CD14-positive monocyte (primary cell): ENCODE results near the gene LLGL2. TPM values are rescaled to one million over a fixed set of nuclear protein-coding genes. Genes with fewer than 3 reads are reported as not detected.

Experiments
- DNase-seq, 3 donors: peaks; one replicate each; pipeline ENCODE4 v3.0.0-alpha.2; 2011 to 2022
- H2AFZ ChIP-seq: 2 replicates; pipeline ENCODE4 v1.6.0; 2012; ENCODE audit warnings: mild to moderate bottlenecking, low read depth, low read length, inconsistent platforms; ENCODE audit not compliant: insufficient read depth, poor library complexity, severe bottlenecking
- H3K27ac ChIP-seq, 2 donors: 1 replicate in 1 of 2; 2 replicates in 1 of 2; pipeline ENCODE4 v1.5.1; 2012 to 2013; ENCODE audit warnings: low read length in 2 of 2, control low read depth in 1 of 2, inconsistent platforms in 1 of 2, low read depth in 1 of 2, mild to moderate bottlenecking in 1 of 2
- H3K27me3 ChIP-seq, 2 donors: one replicate each; pipeline versions ENCODE4 v1.6.0 to v1.6.1; 2011 to 2013; ENCODE audit warnings: low read length in 2 of 2; ENCODE audit not compliant: control insufficient read depth in 2 of 2, insufficient read depth in 2 of 2
- H3K36me3 ChIP-seq, 2 donors: replicated peaks in 1 of 2; 1 replicate in 1 of 2; 2 replicates in 1 of 2; pipeline versions ENCODE4 v1.5.1 to v1.6.1; 2012 to 2013; ENCODE audit warnings: low read length in 2 of 2, control low read depth in 1 of 2, inconsistent platforms in 1 of 2, mild to moderate bottlenecking in 1 of 2; ENCODE audit not compliant: insufficient read depth in 2 of 2, control insufficient read depth in 1 of 2
- H3K4me1 ChIP-seq, 2 donors: 1 replicate in 1 of 2; 2 replicates in 1 of 2; pipeline versions ENCODE4 v1.5.1 to v1.6.1; 2012 to 2013; ENCODE audit warnings: low read length in 2 of 2, control low read depth in 1 of 2, inconsistent platforms in 1 of 2, mild to moderate bottlenecking in 1 of 2, moderate library complexity in 1 of 2; ENCODE audit not compliant: insufficient read depth in 2 of 2, control insufficient read depth in 1 of 2
- H3K4me2 ChIP-seq: replicated peaks from 2 replicates; pipeline ENCODE3; 2012; ENCODE audit warnings: low read length, moderate library complexity, mild to moderate bottlenecking; ENCODE audit not compliant: poor library complexity, severe bottlenecking; ENCODE audit errors: extremely low read depth
- H3K4me3 ChIP-seq, 3 experiments: fragments of 200-600 bp in 1 of 3; sonication (generic) in 1 of 3; replicated peaks in 1 of 3; 1 replicate in 2 of 3; 2 replicates in 1 of 3; pipeline ENCODE4 v1.5.1; 2011 to 2013; ENCODE audit warnings: low read length in 3 of 3, mild to moderate bottlenecking in 3 of 3, control low read depth in 2 of 3, low read depth in 2 of 3, inconsistent platforms in 1 of 3, moderate library complexity in 1 of 3
- H3K79me2 ChIP-seq: 2 replicates; pipeline ENCODE4 v1.6.0; 2012; ENCODE audit warnings: mild to moderate bottlenecking, control low read depth, inconsistent platforms, low read length, moderate library complexity; ENCODE audit not compliant: insufficient read depth
- H3K9ac ChIP-seq: 2 replicates; pipeline ENCODE4 v1.6.0; 2017; ENCODE audit warnings: low read length, mild to moderate bottlenecking; ENCODE audit not compliant: insufficient read depth, poor library complexity, severe bottlenecking
- H3K9me3 ChIP-seq, 2 donors: replicated peaks in 1 of 2; 1 replicate in 1 of 2; 2 replicates in 1 of 2; pipeline versions ENCODE4 v1.5.1 to v1.6.1; 2012 to 2013; ENCODE audit warnings: low read length in 2 of 2, control low read depth in 1 of 2; ENCODE audit not compliant: control insufficient read depth in 1 of 2, insufficient read depth in 1 of 2
- H4K20me1 ChIP-seq: 2 replicates; pipeline ENCODE4 v1.6.0; 2012; ENCODE audit warnings: mild to moderate bottlenecking, low read length, control low read depth, moderate library complexity; ENCODE audit not compliant: insufficient read depth
- H3K27ac Mint-ChIP-seq, 7 donors: one replicate each; pipeline ENCODE4 v1.8.0; 2020; ENCODE audit warnings: mild to moderate bottlenecking in 7 of 7, mixed read lengths in 7 of 7, moderate library complexity in 6 of 7, inconsistent platforms in 2 of 7
- H3K27me3 Mint-ChIP-seq, 3 donors: one replicate each; pipeline ENCODE4 v1.8.0; 2021 to 2022; ENCODE audit warnings: low read depth in 3 of 3, mild to moderate bottlenecking in 3 of 3, mixed read lengths in 3 of 3, moderate library complexity in 3 of 3, inconsistent platforms in 1 of 3
- H3K36me3 Mint-ChIP-seq, 2 donors: one replicate each; pipeline ENCODE4 v1.8.0; 2020; ENCODE audit warnings: mixed read lengths in 2 of 2, inconsistent platforms in 1 of 2, mild to moderate bottlenecking in 1 of 2
- H3K4me1 Mint-ChIP-seq: one replicate; pipeline ENCODE4 v1.8.0; 2020; ENCODE audit warnings: mild to moderate bottlenecking, mixed read lengths
- H3K4me3 Mint-ChIP-seq, 2 donors: one replicate each; pipeline ENCODE4 v1.8.0; 2020; ENCODE audit warnings: mild to moderate bottlenecking in 2 of 2, mixed read lengths in 2 of 2, moderate library complexity in 1 of 2
- H3K9me3 Mint-ChIP-seq, 7 donors: one replicate each; pipeline ENCODE4 v1.8.0; 2020 to 2022; ENCODE audit warnings: mixed read lengths in 7 of 7, mild to moderate bottlenecking in 6 of 7, moderate library complexity in 6 of 7, inconsistent platforms in 2 of 7
- WGBS: methylation state at CpG from one replicate; pipeline ENCODE4 v1.1.5; 2013; ENCODE audit warnings: missing lambda C conversion rate; ENCODE audit not compliant: insufficient coverage; 5-methylcytosine and 5-hydroxymethylcytosine counted together
- intact Hi-C, 2 donors: fragments of 100-400 bp; cut with micrococcal nuclease; formaldehyde crosslinking; loops; one replicate each; pipeline versions ENCODE4 v1.15.0 to v1.15.1; 2023
- polyA plus RNA-seq, 3 donors: library from polyadenylated mRNA; depleted of rRNA in 1 of 3; unstranded in 2 of 3; stranded (reverse) in 1 of 3; fragments of 300-500 nt in 2 of 3; fragments of >200 nt in 1 of 3; fragmentation: Illumina TruSeq in 2 of 3; gene quantifications; 1 replicate in 2 of 3; 2 replicates in 1 of 3; pipeline ENCODE4 v1.2.3, GENCODE V29; 2012 to 2021
- TF ChIP-seq, protein P1 (sequence below): fragments of 200-600 bp; IDR thresholded peaks from one replicate; pipeline ENCODE4 v1.8.0; 2022; ENCODE audit warnings: antibody characterized with exemption, mild to moderate bottlenecking

Gene LLGL2
- polyA plus RNA-seq, 3 donors, result 4.8 to 7.5 (median 5.5) TPM

DNA sequence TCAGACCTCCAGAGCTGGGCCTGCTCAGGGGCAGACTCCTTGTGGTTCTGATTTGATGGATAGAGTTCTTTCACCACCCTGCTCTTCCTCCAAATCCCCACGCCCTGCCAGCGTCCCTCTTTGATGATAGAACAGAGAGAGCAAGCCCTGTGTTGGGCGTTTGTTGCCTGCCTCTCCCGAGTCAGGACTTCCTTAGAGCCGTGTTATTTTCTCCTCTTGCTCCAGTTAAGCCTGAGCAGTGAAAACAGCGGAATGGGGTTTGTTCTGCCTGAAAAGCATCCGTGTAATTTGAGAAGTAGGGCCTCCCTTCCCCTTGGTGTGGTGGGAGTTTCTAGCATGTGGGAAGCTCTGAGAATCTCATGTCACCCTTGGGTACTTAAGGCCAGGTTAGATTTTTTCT lies 47.0 kb upstream of the LLGL2 start:
- WGBS, result 97% methylated on average over 5 of the region's 7 CpGs
- Histone ChIP-seq H3K36me3 (peaks cover 18 to 47% of the 10 kb centered on the region in 2 donors), H3K9me3 (no peaks in the 10 kb centered on the region), H3K4me3 (no peak overlapping the region), H3K79me2 (peaks cover 3% of the 10 kb centered on the region), H3K27ac (no peak overlapping the region), H4K20me1 (peaks cover 5% of the 10 kb centered on the region), H3K9ac (no peak overlapping the region), H3K4me1 (peaks cover 19 to 24% of the 10 kb centered on the region in 2 donors), H2AFZ (no peak overlapping the region), H3K4me2 (no peak overlapping the region), H3K27me3 (no peaks in the 10 kb centered on the region)
- TF ChIP-seq, protein P1, sequence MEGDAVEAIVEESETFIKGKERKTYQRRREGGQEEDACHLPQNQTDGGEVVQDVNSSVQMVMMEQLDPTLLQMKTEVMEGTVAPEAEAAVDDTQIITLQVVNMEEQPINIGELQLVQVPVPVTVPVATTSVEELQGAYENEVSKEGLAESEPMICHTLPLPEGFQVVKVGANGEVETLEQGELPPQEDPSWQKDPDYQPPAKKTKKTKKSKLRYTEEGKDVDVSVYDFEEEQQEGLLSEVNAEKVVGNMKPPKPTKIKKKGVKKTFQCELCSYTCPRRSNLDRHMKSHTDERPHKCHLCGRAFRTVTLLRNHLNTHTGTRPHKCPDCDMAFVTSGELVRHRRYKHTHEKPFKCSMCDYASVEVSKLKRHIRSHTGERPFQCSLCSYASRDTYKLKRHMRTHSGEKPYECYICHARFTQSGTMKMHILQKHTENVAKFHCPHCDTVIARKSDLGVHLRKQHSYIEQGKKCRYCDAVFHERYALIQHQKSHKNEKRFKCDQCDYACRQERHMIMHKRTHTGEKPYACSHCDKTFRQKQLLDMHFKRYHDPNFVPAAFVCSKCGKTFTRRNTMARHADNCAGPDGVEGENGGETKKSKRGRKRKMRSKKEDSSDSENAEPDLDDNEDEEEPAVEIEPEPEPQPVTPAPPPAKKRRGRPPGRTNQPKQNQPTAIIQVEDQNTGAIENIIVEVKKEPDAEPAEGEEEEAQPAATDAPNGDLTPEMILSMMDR, result no peak
- Mint-ChIP-seq H3K9me3 (no peaks in the 10 kb centered on the region), H3K4me1 (peaks cover 31% of the 10 kb centered on the region), H3K4me3 (no peak overlapping the region), H3K36me3 (peaks cover 35 to 65% of the 10 kb centered on the region in 2 donors), H3K27ac (peak overlapping the region in 2 of 7 donors; percentile 12 to 35), H3K27me3 (peaks cover 0 to 5% (median 0%) of the 10 kb centered on the region in 3 donors)
- intact Hi-C loops, result no loop called here
- no peak for DNase-seq

DNA sequence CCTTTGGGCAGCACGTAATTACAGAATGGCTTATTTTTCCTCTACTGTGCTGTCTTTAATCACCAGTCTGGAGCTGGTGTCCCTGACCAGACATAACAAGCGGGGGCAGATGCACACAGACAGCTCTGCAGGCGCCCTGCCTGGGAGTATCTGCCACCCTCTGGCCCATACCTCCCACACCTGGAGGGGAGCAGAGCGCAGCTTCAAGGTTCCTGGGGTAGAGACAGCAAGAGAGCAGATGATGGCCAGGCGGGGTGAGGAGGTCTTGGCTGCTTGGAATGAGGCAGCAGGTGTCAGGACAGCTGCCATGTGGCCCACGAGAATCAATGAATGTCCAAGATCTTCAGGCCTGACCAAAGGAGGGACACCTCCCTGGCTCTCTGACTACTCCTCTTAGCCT lies 45.2 kb upstream of the LLGL2 start:
- H4K20me1 ChIP-seq, result no peaks in the 10 kb centered on the region
- Mint-ChIP-seq H3K4me1 (peaks cover 31% of the 10 kb centered on the region), H3K36me3 (peaks cover 32 to 55% of the 10 kb centered on the region in 2 donors), H3K4me3 (no peak overlapping the region), H3K27ac (peak overlapping the region in 1 of 7 donors; percentile 33), H3K9me3 (no peaks in the 10 kb centered on the region), H3K27me3 (peaks cover 0 to 9% (median 0%) of the 10 kb centered on the region in 3 donors)
- H3K4me2 ChIP-seq, result no peak overlapping the region
- TF ChIP-seq, protein P1, result no peak
- H2AFZ ChIP-seq, result no peak overlapping the region
- intact Hi-C loops, result no loop called here
- no peaks in the 10 kb centered on the region for H3K9me3 ChIP-seq
- DNase-seq, result no peak
- H3K4me3 ChIP-seq, result no peak overlapping the region
- peaks cover 11 to 33% of the 10 kb centered on the region in 2 donors for H3K36me3 ChIP-seq
- peaks cover 5% of the 10 kb centered on the region for H3K79me2 ChIP-seq
- H3K27ac ChIP-seq, result peak overlapping the region in 1 of 2 donors; percentile 36
- WGBS, result 98% methylated on average over 4 of the region's 6 CpGs
- H3K4me1 ChIP-seq, result peaks cover 19 to 24% of the 10 kb centered on the region in 2 donors
- no peaks in the 10 kb centered on the region for H3K27me3 ChIP-seq
- H3K9ac ChIP-seq, result peak overlapping the region; percentile 38
